Astrocyte of the cerebellum (primary cell): ENCODE results near the gene CAB39.

ENCODE experiments used
- DNase-seq: peaks from one replicate; pipeline ENCODE4 v3.0.0-alpha.2; 2011; ENCODE audit warnings: low read depth
- H3K4me3 ChIP-seq: 2 replicates; pipeline ENCODE4 v1.5.1; 2011; ENCODE audit warnings: mild to moderate bottlenecking, low read depth, low read length, moderate library complexity
- in situ Hi-C: cut with HindIII; loops from 2 replicates; pipeline ENCODE4 v1.10.0; 2017; ENCODE audit warnings: low sequenced_read_pairs
- TF ChIP-seq, protein P1 (sequence below): IDR thresholded peaks from 2 replicates; pipeline ENCODE4 v1.5.1; 2012; ENCODE audit warnings: low read length, low read depth, moderate library complexity, mild to moderate bottlenecking; ENCODE audit errors: missing control alignments

CAB39 gene

DNA sequence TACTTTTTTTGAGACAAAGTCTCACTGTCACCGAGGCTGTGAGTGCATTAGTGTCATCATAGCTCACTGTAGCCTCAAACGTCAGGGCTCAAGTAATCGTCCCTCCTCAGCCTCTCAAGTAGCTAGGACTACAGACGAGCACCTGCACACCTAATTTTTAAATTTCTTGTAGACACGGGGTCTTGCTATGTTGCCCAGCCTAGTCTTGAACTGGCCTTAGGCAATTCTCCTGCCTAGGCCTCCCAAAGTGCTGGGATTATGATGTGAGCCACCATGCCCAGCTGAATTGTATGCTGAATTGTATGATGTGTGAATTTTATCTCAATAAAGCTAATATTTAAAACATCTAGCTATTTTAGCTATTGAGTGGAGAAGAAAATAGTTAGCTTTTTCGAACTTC, 18.9 kb downstream of the CAB39 start:
- in situ Hi-C loops, result no loop called here
- TF ChIP-seq, protein P1, sequence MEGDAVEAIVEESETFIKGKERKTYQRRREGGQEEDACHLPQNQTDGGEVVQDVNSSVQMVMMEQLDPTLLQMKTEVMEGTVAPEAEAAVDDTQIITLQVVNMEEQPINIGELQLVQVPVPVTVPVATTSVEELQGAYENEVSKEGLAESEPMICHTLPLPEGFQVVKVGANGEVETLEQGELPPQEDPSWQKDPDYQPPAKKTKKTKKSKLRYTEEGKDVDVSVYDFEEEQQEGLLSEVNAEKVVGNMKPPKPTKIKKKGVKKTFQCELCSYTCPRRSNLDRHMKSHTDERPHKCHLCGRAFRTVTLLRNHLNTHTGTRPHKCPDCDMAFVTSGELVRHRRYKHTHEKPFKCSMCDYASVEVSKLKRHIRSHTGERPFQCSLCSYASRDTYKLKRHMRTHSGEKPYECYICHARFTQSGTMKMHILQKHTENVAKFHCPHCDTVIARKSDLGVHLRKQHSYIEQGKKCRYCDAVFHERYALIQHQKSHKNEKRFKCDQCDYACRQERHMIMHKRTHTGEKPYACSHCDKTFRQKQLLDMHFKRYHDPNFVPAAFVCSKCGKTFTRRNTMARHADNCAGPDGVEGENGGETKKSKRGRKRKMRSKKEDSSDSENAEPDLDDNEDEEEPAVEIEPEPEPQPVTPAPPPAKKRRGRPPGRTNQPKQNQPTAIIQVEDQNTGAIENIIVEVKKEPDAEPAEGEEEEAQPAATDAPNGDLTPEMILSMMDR, result no peak
- no peak overlapping the region for H3K4me3 ChIP-seq
- no peak for DNase-seq

DNA sequence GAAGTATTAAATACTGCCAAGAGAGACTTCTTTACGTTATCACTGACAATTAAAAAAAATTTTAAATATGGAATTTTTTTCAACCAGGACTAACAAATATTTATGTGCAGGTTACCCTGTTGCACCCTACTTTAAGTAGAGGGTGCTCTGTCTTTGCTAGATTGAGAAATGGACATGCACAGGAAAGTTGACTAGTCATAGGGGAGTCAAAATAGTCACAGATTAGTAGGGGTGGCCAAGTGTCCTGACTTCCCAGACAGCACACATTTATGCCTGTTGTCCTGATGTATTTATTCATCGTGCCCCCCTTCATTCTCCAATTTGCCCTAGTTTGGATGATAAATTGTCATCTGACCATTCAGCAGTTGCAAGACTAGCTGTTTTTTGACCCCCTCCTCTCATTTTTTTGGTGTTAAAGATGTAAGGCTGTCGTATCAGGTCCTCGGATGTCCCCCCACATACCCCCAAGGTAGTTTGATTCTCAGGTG, 20.3 kb downstream of the CAB39 start:
- TF ChIP-seq, protein P1, result no peak
- no peak for DNase-seq
- in situ Hi-C loops, result no loop called here
- H3K4me3 ChIP-seq, result no peak overlapping the region

GRCh38 chr2:230734247-230735175, 21.9 kb downstream of the CAB39 start:
- no peak overlapping the region for H3K4me3 ChIP-seq
- TF ChIP-seq, protein P1, result no peak
- in situ Hi-C loops, result no loop called here
- DNase-seq, result no peak

GRCh38 chr2:230735884-230736283, 23.2 kb downstream of the CAB39 start:
- H3K4me3 ChIP-seq, result no peak overlapping the region
- TF ChIP-seq, protein P1, result no peak
- in situ Hi-C loops, result no loop called here
- no peak for DNase-seq

- no peak for DNase-seq
- TF ChIP-seq, protein P1, result no peak
- H3K4me3 ChIP-seq, result no peak overlapping the region
- in situ Hi-C loops, result no loop called here
Observed at GRCh38 chr2:230737300-230737699, 24.7 kb downstream of the CAB39 start.

DNA sequence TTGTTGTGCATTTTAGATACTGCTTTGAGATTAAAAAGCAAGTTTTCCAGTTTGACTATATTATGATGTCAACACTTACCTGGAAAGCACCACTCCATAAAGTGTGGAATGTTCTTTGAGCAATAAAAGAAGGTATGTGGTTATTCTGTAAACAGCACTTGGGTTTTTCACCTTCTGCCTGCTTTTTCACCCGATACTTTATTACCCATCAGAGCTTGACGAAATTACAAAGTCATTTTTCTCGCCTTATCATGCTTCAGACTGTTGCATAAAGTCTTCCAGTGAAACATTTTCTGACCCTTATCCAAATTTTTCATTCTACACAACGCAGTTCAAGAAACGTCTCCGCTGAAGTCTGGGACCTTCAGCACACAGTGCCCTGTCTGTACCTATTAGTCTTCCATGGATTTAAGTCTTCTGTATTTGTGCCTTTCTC, 25.2 kb downstream of the CAB39 start:
- in situ Hi-C loops, result no loop called here
- no peak overlapping the region for H3K4me3 ChIP-seq
- TF ChIP-seq, protein P1, result no peak
- no peak for DNase-seq
